M059J (cell line): Measurements from ENCODE around the gene APOBEC2. TPM values are rescaled to one million over a fixed set of nuclear protein-coding genes. Genes with fewer than 3 reads are reported as not detected.
A peak's percentile ranks its signal among the peaks of the same experiment; 100 is the strongest.

Experiments used
- DNase-seq: peaks from one replicate; pipeline ENCODE4 v3.0.0-alpha.2; 2012; ENCODE audit warnings: low read depth
- total RNA-seq: library from RNA; depleted of rRNA; stranded (reverse); fragments of >200 nt; shearing (Covaris generic); gene quantifications from 2 replicates; pipeline ENCODE4 v1.2.3, GENCODE V29; 2014; rRNA removed

The APOBEC2 gene
- total RNA-seq, 1 experiment from 2014 or later = not detected

GRCh38 chr6:41083072-41083471, 30.1 kb downstream of the APOBEC2 start:
- no peak for DNase-seq

GRCh38 chr6:41085182-41085581, 32.2 kb downstream of the APOBEC2 start:
- DNase-seq = no peak

- DNase-seq = no peak
Measured at GRCh38 chr6:41088451-41088850, 35.4 kb downstream of the APOBEC2 start.

GRCh38 chr6:41090841-41091761, 38.1 kb downstream of the APOBEC2 start:
- DNase-seq = no peak

GRCh38 chr6:41092421-41093140, 39.6 kb downstream of the APOBEC2 start:
- peak; percentile 23 for DNase-seq

GRCh38 chr6:41093729-41094128, 40.7 kb downstream of the APOBEC2 start:
- no peak for DNase-seq

GRCh38 chr6:41097467-41098090, 44.6 kb downstream of the APOBEC2 start:
- peak; percentile 2 for DNase-seq

GRCh38 chr6:41098366-41098765, 45.4 kb downstream of the APOBEC2 start:
- DNase-seq = peak; percentile 5

GRCh38 chr6:41100871-41101287, 47.9 kb downstream of the APOBEC2 start:
- no peak for DNase-seq

- DNase-seq = no peak
Measured at GRCh38 chr6:41103847-41104246, 50.8 kb downstream of the APOBEC2 start.

GRCh38 chr6:41111017-41111416, 58.0 kb downstream of the APOBEC2 start:
- DNase-seq = no peak

Other genes with a start within 250 kb of the APOBEC2 start
- 0.02 and 0.20 TPM in 2 replicates for gene UNC5CL, start 14.0 kb upstream of the APOBEC2 start, total RNA-seq
- not detected in 2 replicates for gene TSPO2, start 10.7 kb upstream of the APOBEC2 start, total RNA-seq
- 17.7 and 23.0 TPM in 2 replicates for gene OARD1, start 19.2 kb downstream of the APOBEC2 start, total RNA-seq
- gene NFYA, start 19.8 kb downstream of the APOBEC2 start, total RNA-seq = 9.4 and 19.2 TPM in 2 replicates
- gene TREML1, start 101.1 kb downstream of the APOBEC2 start, total RNA-seq = not detected in 2 replicates
- not detected in 2 replicates for gene TREM2, start 109.9 kb downstream of the APOBEC2 start, total RNA-seq
- not detected in 2 replicates for gene TREML2, start 147.9 kb downstream of the APOBEC2 start, total RNA-seq
- gene TREML4, start 175.1 kb downstream of the APOBEC2 start, total RNA-seq = not detected in 2 replicates
- gene TREM1, start 233.5 kb downstream of the APOBEC2 start, total RNA-seq = not detected in 2 replicates